HG03095 (cell line): Measurements from ENCODE around the gene ZNF341.
"Not testable (repeated sequence)": the region's sequence is repeated elsewhere in the genome, so short reads cannot be mapped to it uniquely, and the experiment has no call there.

Experiments
- ATAC-seq: cut with Tn5 transposase; IDR thresholded peaks from one replicate; pipeline ENCODE4 v1.9.1; 2021; ENCODE audit warnings: moderate library complexity; ENCODE audit not compliant: unreplicated experiment

The ZNF341 gene

GRCh38 chr20:33791959-33792597 lies 60.3 kb downstream of the ZNF341 start:
- ATAC-seq: no peak

GRCh38 chr20:33792598-33792989 lies 60.8 kb downstream of the ZNF341 start:
- not testable (repeated sequence) for ATAC-seq

GRCh38 chr20:33793011-33793931 lies 61.5 kb downstream of the ZNF341 start:
- ATAC-seq: no peak

- ATAC-seq: no peak
Observed at GRCh38 chr20:33796263-33796906, 64.6 kb downstream of the ZNF341 start.

GRCh38 chr20:33796907-33797544 lies 65.2 kb downstream of the ZNF341 start:
- ATAC-seq: no peak

GRCh38 chr20:33798444-33798843 lies 66.6 kb downstream of the ZNF341 start:
- ATAC-seq: no peak

GRCh38 chr20:33803921-33804337 lies 72.1 kb downstream of the ZNF341 start:
- no peak for ATAC-seq

- ATAC-seq: no peak
Observed at GRCh38 chr20:33808388-33808787, 76.6 kb downstream of the ZNF341 start.

- no peak for ATAC-seq
Observed at GRCh38 chr20:33810259-33810658, 78.5 kb downstream of the ZNF341 start.

- peak; percentile 96 for ATAC-seq
Observed at GRCh38 chr20:33810885-33811775, 79.3 kb downstream of the ZNF341 start, which contains the start of gene CHMP4B. CHMP4B (plus strand) TSS chr20:33811348; CDS start chr20:33811469, 121 bp downstream.

GRCh38 chr20:33811776-33812151 lies 80.0 kb downstream of the ZNF341 start:
- peak; percentile 8 for ATAC-seq

- ATAC-seq: no peak
Observed at GRCh38 chr20:33812152-33812849, 80.5 kb downstream of the ZNF341 start.

- ATAC-seq: no peak
Observed at GRCh38 chr20:33812908-33813462, 81.2 kb downstream of the ZNF341 start.

GRCh38 chr20:33814238-33814712 lies 82.5 kb downstream of the ZNF341 start:
- ATAC-seq: no peak

- no peak for ATAC-seq
Observed at GRCh38 chr20:33815671-33816070, 83.9 kb downstream of the ZNF341 start.

- ATAC-seq: no peak
Observed at GRCh38 chr20:33816191-33816590, 84.4 kb downstream of the ZNF341 start.

GRCh38 chr20:33817411-33817810 lies 85.6 kb downstream of the ZNF341 start:
- ATAC-seq: no peak

GRCh38 chr20:33819456-33819855 lies 87.7 kb downstream of the ZNF341 start:
- no peak for ATAC-seq

GRCh38 chr20:33820362-33820761 lies 88.6 kb downstream of the ZNF341 start:
- no peak for ATAC-seq
